Brain microvascular endothelial cell (primary cell): Measurements from ENCODE around the gene GNB1L.

Experiments used
- DNase-seq: peaks from one replicate; pipeline ENCODE4 v3.0.0-alpha.2; 2020
- H3K27ac ChIP-seq: fragments of 250-450 bp; sonication (Bioruptor Pico); 2 replicates; pipeline ENCODE4 v1.5.1; 2020; ENCODE audit warnings: mild to moderate bottlenecking, moderate library complexity
- H3K27me3 ChIP-seq: fragments of 250-450 bp; sonication (Bioruptor Pico); replicated peaks from 2 replicates; pipeline ENCODE4 v1.5.1; 2020; ENCODE audit warnings: mild to moderate bottlenecking
- H3K36me3 ChIP-seq: fragments of 250-450 bp; sonication (Bioruptor Pico); replicated peaks from 2 replicates; pipeline ENCODE4 v1.5.1; 2020; ENCODE audit warnings: mild to moderate bottlenecking
- H3K4me3 ChIP-seq: 2 replicates; pipeline ENCODE4 v1.5.1; 2011; ENCODE audit warnings: low read depth, mild to moderate bottlenecking, control low read depth, low read length, moderate library complexity
- in situ Hi-C: cut with HindIII; loops from 2 replicates; pipeline ENCODE4 v1.10.0; 2017; ENCODE audit warnings: low sequenced_read_pairs, low pct_ligation_motif_present
- TF ChIP-seq, protein P1 (sequence below): IDR thresholded peaks from 2 replicates; pipeline ENCODE4 v1.5.1; 2011; ENCODE audit warnings: low read depth, mild to moderate bottlenecking, moderate library complexity, low read length, control low read depth, inconsistent platforms; ENCODE audit errors: missing control alignments

Gene GNB1L

DNA sequence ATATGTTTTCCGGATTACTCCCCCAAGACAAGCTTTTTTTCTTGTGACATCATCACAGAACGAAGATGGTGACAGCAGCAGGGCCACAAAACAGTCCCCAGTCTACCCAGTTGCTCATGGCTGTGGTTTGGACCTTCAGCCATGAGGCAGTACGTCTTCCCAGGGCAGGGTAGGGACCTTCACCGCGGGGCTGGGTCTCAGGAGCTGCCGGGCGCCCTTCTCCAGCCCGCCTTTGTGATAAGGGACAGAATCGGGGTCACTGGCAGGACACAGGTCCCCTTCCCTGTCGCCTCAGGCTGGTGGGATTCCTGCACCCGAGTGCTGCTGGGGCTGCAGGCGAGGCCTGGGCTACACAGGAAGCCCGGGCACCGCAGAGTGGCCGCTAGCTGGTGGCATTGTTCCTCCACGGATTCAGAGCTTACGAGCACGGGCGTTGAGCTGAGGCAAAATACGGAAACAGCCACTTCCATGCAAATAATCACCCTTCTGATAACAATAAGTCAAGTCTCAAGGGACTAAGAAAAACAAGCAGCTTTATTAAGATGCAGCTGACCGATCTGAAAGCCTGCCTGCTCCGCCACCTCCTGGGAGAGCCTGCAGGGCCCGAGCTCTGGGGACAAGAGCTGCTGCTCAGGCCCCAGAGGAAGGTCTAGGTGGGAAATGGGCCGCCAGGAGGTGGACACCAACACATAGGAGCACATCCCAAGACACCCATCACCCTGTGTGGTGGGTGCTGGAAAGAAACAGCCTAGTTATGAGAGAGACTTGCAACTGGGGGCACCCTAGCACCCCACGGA is 81.8 kb downstream of the GNB1L start:
- no peak overlapping the region for H3K27ac ChIP-seq
- no peaks in the 10 kb centered on the region for H3K36me3 ChIP-seq
- H3K4me3 ChIP-seq = no peak overlapping the region
- H3K27me3 ChIP-seq = peaks cover 46% of the 10 kb centered on the region
- TF ChIP-seq, protein P1, sequence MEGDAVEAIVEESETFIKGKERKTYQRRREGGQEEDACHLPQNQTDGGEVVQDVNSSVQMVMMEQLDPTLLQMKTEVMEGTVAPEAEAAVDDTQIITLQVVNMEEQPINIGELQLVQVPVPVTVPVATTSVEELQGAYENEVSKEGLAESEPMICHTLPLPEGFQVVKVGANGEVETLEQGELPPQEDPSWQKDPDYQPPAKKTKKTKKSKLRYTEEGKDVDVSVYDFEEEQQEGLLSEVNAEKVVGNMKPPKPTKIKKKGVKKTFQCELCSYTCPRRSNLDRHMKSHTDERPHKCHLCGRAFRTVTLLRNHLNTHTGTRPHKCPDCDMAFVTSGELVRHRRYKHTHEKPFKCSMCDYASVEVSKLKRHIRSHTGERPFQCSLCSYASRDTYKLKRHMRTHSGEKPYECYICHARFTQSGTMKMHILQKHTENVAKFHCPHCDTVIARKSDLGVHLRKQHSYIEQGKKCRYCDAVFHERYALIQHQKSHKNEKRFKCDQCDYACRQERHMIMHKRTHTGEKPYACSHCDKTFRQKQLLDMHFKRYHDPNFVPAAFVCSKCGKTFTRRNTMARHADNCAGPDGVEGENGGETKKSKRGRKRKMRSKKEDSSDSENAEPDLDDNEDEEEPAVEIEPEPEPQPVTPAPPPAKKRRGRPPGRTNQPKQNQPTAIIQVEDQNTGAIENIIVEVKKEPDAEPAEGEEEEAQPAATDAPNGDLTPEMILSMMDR = no peak
- in situ Hi-C loops = no loop called here
- no peak for DNase-seq

DNA sequence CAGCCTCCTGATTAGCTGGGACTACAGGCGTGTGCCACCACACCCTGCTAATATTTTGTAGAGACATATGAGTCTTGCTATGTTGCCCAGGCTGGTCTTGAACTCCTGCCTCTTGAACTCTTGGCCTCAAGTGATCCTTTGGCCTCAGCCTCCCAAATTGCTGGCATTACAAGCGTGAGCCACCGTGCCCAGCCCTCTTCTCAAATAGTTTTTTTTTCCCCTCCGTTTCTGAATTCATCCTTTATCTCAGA is 82.3 kb downstream of the GNB1L start:
- Histone ChIP-seq H3K27me3 (peaks cover 50% of the 10 kb centered on the region), H3K36me3 (no peaks in the 10 kb centered on the region)

DNA sequence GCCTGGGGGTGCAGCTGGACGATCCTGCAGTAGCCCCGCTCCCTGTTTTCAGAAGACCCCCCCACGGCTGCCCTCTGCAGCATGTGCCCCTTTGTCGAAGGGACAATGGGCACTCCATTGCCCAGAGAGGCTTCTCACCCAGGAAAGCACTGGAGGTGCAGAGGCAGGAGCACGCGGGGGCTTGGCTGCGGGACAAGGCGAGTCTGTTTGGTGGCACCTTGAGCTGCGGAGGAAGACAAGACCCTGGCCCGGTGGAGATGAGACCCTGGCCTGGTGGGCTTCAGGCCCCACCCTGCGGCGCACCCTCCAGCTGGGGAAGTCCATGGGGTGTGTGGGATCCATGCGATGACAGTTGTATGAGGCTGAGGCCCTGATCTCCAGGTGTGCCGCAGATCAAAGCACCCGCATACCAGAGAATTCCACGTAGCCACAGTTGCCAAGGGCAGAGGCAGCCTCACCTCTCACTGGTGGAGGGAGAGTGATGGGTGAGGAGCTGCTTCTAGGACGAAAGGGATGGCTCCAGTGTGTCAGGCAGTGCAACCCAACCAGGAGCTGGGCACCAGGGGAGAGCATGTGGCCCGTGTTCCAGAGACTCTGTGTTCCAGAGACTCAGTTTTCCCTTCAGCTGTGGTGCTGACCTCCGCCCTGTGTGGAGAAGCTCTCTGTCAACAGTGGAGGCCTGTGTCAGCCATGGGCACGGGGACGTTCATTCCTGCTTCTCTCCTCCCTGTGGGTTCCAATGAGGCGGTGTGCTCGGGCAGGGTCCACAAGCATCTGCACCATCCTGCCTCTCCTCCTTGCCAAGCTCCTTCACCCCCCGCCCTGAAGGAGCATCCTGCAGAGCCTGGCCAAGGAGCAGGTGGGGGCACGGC is 84.1 kb downstream of the GNB1L start:
- TF ChIP-seq, protein P1 = no peak
- Histone ChIP-seq H3K4me3 (no peak overlapping the region), H3K27ac (no peak overlapping the region), H3K27me3 (peaks cover 66% of the 10 kb centered on the region), H3K36me3 (no peaks in the 10 kb centered on the region)
- no peak for DNase-seq
- in situ Hi-C loops = no loop called here

More for the DNA sequence above, 82.3 kb downstream of the GNB1L start:
- no peak for DNase-seq
- H3K27ac ChIP-seq = no peak overlapping the region
- no peak overlapping the region for H3K4me3 ChIP-seq
- TF ChIP-seq, protein P1 = no peak
- in situ Hi-C loops = no loop called here

DNA sequence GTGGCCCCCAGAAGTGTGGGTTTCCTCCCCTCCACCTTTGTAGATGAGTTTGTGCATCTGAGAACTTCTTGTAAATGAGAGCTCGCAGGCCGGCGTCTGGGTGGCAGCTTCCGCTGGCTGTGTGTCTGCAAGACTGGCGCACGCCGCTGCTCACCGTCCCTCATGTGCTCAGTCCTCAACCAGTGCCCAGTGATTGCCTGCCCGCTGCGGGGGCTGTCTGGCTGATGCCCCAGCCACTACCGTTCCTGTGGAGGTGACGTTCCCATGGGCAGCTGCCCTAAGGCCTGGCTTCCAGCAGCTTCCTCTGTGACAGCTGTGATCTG is 85.3 kb downstream of the GNB1L start:
- TF ChIP-seq, protein P1 = no peak
- no peak for DNase-seq
- Histone ChIP-seq H3K36me3 (no peaks in the 10 kb centered on the region), H3K27ac (no peak overlapping the region), H3K27me3 (peaks cover 73% of the 10 kb centered on the region), H3K4me3 (no peak overlapping the region)
- in situ Hi-C loops = no loop called here

DNA sequence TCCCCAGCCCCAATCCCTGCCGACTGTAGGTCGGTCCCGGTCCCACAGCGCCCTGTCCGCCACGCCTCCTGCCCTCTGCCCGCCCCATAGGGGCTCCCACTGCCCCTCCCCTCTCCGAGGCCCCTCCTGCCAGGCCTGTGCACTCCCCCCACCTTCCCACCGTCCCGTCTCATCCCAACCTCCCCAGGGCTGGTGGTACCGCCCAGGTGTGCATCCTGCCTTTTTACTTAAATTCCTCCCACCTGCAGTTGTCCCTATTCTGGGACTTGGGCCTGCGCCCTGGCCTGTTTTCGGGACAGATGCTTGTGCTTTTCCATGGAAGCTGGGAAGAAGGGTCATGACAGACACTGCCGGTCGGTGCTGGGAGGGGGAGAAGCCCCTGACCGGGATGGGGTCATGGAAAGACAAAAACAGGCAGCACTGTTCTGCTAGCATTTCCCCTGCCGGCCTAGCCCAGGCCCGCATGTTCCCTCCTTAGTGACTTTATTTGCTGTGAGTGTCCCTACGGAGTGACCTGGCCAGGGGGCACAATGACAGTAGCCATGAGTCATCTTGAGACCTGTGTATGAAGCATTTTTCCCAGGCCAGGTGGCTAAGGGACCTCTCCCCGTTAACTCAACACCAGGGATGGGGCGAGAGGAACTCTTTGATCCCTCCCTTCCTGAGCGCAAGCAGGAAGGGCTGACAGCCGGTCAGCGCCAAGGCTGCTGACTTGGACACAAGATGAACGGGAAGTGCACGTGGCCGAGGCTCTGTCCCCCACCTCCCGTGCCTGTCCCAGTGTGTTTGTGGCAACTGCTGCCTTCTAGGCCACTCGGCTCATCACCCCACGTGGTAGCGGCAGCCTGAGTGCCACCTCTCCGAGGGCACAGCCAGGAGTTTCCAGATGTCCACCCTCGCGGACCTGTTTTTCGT is 87.0 kb downstream of the GNB1L start:
- Histone ChIP-seq H3K27me3 (peaks cover 70% of the 10 kb centered on the region), H3K4me3 (no peak overlapping the region), H3K27ac (no peak overlapping the region), H3K36me3 (no peaks in the 10 kb centered on the region)
- in situ Hi-C loops = no loop called here
- TF ChIP-seq, protein P1 = no peak
- DNase-seq = no peak
